ENCODE results near the gene PTX4.
"Not testable (repeated sequence)": the region's sequence is repeated elsewhere in the genome, so short reads cannot be mapped to it uniquely, and the experiment has no call there.

PTX4 gene

DNA sequence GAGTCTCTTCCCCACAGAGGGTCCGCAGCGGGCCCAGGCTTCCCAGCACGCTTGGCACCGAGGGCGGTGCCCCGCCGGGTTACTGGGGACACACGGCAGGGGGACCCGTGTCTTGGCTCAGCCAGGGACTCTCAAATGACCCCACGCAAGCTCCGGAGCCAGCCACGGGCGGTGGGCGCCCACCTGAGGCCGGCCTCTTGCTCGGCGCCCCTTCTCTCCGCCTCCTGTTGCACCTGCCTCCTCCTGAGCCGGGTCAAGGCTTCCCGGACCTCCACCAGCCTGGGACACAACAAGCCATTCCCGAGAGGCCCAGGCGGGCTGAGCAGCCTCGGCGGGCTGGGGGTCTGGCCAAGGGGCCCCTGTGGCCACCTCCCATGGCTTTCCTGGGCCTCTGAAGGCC lies 46.0 kb downstream of the PTX4 start:
- no peak for DNase-seq

DNA sequence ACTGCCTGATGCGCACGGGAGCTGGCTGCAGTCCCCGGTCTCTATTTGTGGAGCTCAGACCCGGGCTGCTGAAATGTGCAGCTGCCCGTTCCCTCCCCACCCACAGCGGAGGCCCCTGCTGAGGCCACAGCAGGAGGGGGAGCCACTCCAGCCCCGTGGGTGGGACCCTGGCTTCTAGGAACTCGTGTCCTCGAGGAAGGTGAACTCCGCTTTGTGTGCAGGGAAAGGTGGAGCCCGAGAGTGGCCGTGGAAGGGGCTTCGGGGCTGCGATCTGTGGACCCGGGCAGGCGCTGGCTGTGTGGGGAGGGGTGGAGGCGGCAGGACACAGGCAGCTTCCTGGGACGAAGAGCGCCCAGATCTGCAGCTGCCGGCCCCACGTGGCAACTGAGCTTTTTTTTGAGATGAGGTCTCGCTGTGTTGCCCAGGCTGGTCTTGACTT lies 47.3 kb downstream of the PTX4 start:
- no peak for DNase-seq

DNA sequence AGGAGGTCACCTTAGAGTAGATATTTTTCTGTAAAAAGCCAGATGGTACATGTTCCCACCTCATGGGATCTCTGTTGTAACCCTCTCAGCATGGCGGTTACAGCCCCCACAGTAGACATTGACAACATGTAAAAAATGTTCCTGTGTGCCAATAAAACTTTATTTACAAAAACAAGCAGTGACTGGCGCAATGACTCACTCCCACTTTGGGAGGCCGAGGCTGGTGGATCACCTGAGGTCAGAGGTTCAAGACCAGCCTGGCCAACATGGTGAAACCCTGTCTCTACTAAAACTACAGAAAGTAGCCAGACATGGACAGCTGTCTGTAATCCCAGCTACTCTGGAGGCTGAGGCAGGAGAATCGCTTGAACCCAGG lies 49.1 kb downstream of the PTX4 start:
- DNase-seq = not testable (repeated sequence)

GRCh38 chr16:1439058-1439698 lies 49.6 kb downstream of the PTX4 start:
- no peak for DNase-seq

- DNase-seq = no peak
Observed at GRCh38 chr16:1438229-1439057, 50.3 kb downstream of the PTX4 start.

- no peak for DNase-seq
Observed at GRCh38 chr16:1437606-1438005, 51.1 kb downstream of the PTX4 start.

DNA sequence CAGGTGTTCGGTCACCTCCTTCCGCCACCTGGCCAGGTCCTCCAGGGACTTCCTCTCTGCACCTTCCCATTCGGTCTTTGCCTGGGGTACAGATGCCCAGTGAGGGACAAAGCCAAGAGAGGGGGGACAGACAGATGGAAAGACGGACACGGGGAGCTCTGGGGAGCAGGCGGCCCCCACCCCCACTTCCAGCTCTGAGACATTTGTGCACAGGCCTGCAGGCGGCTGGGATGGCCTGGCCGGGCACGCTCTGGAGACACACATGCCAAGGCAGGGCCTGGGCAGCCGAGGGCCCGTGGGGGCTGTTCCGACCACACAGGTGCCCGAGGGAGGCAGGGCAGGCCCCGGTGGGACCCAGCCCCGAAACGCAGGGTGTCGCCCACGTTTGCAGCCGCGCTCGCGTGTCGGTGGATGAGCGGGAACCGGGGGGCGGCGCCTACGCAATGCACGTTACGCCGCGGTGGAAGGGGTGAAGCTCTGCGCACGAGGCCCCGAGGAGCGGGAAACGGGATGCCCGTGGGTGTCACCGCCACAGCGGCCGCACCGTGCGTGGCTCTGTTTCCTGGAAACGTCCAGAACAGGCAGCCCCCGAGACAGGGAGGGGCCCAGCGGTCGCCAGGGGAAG lies 51.9 kb downstream of the PTX4 start:
- DNase-seq = no peak

GRCh38 chr16:1435921-1436697 lies 52.6 kb downstream of the PTX4 start:
- DNase-seq = no peak
